GM06990 (cell line): Measurements from ENCODE around the gene DEFB114.
"Not testable (repeated sequence)": the region's sequence is repeated elsewhere in the genome, so short reads cannot be mapped to it uniquely, and the experiment has no call there.

Experiments used
- DNase-seq: peaks from one replicate; pipeline ENCODE4 v3.0.0-alpha.2; 2011; ENCODE audit not compliant: insufficient read length; ENCODE audit errors: extremely low read depth
- H3K27me3 ChIP-seq: replicated peaks from 2 replicates; pipeline ENCODE4 v1.6.0; 2011; ENCODE audit warnings: low read length; ENCODE audit not compliant: control insufficient read depth, insufficient read depth
- H3K36me3 ChIP-seq: 2 replicates; pipeline ENCODE4 v1.5.1; 2011; ENCODE audit warnings: low read length; ENCODE audit not compliant: control insufficient read depth, insufficient read depth
- H3K4me3 ChIP-seq: replicated peaks from 2 replicates; pipeline ENCODE4 v1.5.1; 2011; ENCODE audit warnings: low read depth, mild to moderate bottlenecking, control low read depth, low read length
- CTCF ChIP-seq: IDR thresholded peaks from 2 replicates; pipeline ENCODE4 v1.5.1; 2011; ENCODE audit warnings: low read length, control low read depth, mild to moderate bottlenecking, inconsistent platforms; ENCODE audit not compliant: insufficient read depth, poor library complexity, severe bottlenecking

DEFB114 gene

GRCh38 chr6:49949062-49949461 is 14.9 kb downstream of the DEFB114 start:
- H3K36me3 ChIP-seq: no peaks in the 10 kb centered on the region
- no peak for TF ChIP-seq CTCF
- H3K4me3 ChIP-seq: no peak overlapping the region
- no peaks in the 10 kb centered on the region for H3K27me3 ChIP-seq
- no peak for DNase-seq

GRCh38 chr6:49946835-49947234 is 17.1 kb downstream of the DEFB114 start:
- Histone ChIP-seq H3K27me3 (no peaks in the 10 kb centered on the region), H3K4me3 (no peak overlapping the region), H3K36me3 (no peaks in the 10 kb centered on the region)
- TF ChIP-seq CTCF: no peak
- DNase-seq: no peak

GRCh38 chr6:49944068-49944467 is 19.9 kb downstream of the DEFB114 start:
- H3K4me3 ChIP-seq, H3K27me3 ChIP-seq, H3K36me3 ChIP-seq, DNase-seq: not testable (repeated sequence)

GRCh38 chr6:49939993-49940498 is 23.9 kb downstream of the DEFB114 start:
- Histone ChIP-seq H3K36me3 (no peaks in the 10 kb centered on the region), H3K4me3 (no peak overlapping the region), H3K27me3 (no peaks in the 10 kb centered on the region)
- TF ChIP-seq CTCF: no peak
- no peak for DNase-seq

GRCh38 chr6:49937811-49938210 is 26.2 kb downstream of the DEFB114 start:
- H3K36me3 ChIP-seq: no peaks in the 10 kb centered on the region
- TF ChIP-seq CTCF: no peak
- H3K27me3 ChIP-seq: no peaks in the 10 kb centered on the region; the same call in 1 of the 2 replicates
- no peak for DNase-seq
- H3K4me3 ChIP-seq: no peak overlapping the region

GRCh38 chr6:49937017-49937416 is 26.9 kb downstream of the DEFB114 start:
- no peak for DNase-seq
- H3K36me3 ChIP-seq: no peaks in the 10 kb centered on the region
- TF ChIP-seq CTCF: no peak
- H3K4me3 ChIP-seq: no peak overlapping the region
- no peaks in the 10 kb centered on the region; the same call in 1 of the 2 replicates for H3K27me3 ChIP-seq
